Raji (cell line): ENCODE measurements around the gene DNAJC11.

Experiments
- POLR2A ChIP-seq: IDR thresholded peaks from 2 replicates; pipeline ENCODE4 v1.6.1; 2011; ENCODE audit warnings: low read depth, low read length, control low read depth; ENCODE audit not compliant: insufficient read depth

DNAJC11 gene

GRCh38 chr1:6703016-6703415 lies 1.4 kb upstream of the DNAJC11 start:
- no peak for TF ChIP-seq POLR2A

- TF ChIP-seq POLR2A = no peak
Measured at GRCh38 chr1:6700853-6701436, 671 bp downstream of the DNAJC11 start.

GRCh38 chr1:6695868-6696267 lies 5.7 kb downstream of the DNAJC11 start:
- TF ChIP-seq POLR2A = no peak

DNA sequence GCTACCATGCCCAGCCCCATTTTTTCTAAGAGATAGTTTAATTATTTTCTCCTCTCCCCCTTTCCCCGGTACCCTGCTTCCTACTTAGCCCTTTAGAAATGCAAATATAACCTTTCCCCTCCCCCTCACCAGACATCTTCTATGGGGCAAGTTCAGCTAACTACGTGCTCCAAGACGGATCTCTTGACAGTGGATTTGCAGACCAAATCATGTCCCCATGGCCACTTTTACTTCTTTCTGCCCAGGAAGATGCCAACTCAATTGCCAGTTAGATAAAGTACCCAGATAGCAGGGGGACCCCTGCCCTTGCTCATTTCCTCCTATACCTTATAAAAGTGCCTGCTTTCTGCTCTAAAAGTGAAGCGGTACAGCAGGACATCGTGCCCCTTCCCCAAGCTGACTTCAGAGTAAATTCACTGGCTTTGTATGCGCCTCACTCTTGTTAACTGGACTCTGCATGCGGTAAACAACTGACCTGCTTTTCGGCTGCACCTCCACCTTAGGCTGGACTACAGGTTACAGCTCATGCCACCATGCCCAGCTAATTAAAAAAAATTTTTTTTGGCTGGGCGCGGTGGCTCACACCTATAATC lies 7.4 kb downstream of the DNAJC11 start:
- TF ChIP-seq POLR2A = no peak

GRCh38 chr1:6692956-6693355 lies 8.7 kb downstream of the DNAJC11 start:
- no peak for TF ChIP-seq POLR2A

GRCh38 chr1:6691507-6691906 lies 10.1 kb downstream of the DNAJC11 start:
- TF ChIP-seq POLR2A = no peak

GRCh38 chr1:6690186-6690585 lies 11.4 kb downstream of the DNAJC11 start:
- no peak for TF ChIP-seq POLR2A

DNA sequence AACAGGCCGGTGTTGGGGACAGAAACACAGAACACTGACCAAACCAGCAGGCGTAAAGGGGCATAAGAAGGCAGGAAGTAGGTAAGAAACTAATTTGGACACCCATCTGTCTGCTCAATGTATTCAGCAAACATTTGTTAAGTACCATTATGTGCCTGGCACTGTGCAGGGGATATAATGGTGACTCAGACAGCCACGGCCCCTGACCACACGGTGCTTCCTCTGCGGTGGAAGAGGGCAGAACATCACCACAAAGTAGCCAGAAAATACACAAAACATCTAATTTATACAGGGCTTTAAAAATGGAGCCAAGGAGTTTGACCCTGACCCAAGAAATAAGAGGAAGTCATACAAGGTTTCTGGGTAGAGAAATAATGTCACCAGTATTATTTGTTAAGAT lies 12.9 kb downstream of the DNAJC11 start:
- TF ChIP-seq POLR2A = no peak

- no peak for TF ChIP-seq POLR2A
Measured at GRCh38 chr1:6688001-6688400, 13.6 kb downstream of the DNAJC11 start.

DNA sequence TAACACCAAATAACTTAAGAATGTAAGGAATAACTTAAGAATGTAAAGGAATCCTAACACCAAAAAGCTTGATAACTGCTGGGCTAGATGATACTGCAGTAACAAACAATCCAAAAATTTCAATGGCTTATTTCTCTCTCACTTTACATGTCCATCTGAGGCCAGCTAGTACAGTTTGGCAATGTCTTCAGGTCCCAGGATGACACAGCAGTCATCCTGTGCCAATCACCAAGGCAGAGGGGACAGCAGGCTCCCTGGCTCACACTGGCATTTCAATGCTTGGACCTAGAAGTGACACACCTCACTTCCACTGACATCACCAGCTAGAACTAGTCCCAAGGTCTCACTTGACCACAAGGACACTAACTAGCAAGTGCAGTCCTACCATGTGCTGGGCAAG lies 15.3 kb downstream of the DNAJC11 start:
- no peak for TF ChIP-seq POLR2A

GRCh38 chr1:6685381-6685780 lies 16.2 kb downstream of the DNAJC11 start:
- no peak for TF ChIP-seq POLR2A

- TF ChIP-seq POLR2A = no peak
Measured at GRCh38 chr1:6683434-6683833, 18.2 kb downstream of the DNAJC11 start.

DNA sequence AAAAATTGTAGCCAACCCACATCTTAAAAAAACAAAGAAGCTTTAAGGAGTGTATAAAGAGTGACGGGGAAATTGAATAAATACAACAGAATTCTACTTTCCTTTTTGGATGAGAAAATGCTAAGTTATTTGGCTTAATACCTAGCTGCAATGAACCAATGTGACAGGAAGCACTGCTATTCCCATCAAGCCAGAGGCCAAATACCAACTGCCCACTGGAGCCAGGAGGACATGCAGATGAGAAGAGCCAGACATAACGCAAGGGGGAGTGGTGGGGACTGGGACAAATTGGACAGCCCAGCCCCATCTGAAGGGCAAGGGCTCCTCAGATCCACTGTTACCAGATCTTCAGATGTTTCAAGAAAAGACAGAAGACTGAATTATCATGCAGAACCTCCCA lies 25.7 kb downstream of the DNAJC11 start:
- TF ChIP-seq POLR2A = no peak

GRCh38 chr1:6674771-6675170 lies 26.8 kb downstream of the DNAJC11 start:
- no peak for TF ChIP-seq POLR2A

DNA sequence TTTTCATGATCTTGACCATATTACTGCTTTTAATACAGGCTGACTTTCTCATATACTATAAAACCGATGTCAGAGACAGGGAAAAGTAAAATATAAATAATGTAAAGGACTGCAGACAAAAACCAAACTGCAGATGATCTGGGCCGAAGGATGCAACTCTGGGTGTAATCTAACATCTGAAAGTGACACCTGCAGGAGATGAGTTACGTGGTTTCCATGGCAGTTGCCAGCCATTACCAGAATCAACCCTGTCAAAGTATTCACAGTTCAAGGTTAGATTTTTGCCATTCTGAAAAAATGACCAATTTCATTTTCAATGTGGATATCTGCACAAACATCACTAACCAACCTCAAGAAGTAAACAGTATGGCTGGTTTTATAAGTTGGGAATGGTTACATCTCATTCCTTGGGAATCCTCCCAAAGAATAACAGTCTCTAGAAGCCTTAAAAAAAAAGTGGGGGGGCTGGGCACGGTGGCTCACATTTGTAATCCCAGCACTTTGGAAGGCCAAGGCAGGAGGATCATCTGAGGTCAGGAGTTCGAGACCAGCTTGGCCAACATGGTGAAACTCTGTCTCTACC lies 27.7 kb downstream of the DNAJC11 start:
- no peak for TF ChIP-seq POLR2A

- TF ChIP-seq POLR2A = no peak
Measured at GRCh38 chr1:6672558-6672957, 29.1 kb downstream of the DNAJC11 start.

DNA sequence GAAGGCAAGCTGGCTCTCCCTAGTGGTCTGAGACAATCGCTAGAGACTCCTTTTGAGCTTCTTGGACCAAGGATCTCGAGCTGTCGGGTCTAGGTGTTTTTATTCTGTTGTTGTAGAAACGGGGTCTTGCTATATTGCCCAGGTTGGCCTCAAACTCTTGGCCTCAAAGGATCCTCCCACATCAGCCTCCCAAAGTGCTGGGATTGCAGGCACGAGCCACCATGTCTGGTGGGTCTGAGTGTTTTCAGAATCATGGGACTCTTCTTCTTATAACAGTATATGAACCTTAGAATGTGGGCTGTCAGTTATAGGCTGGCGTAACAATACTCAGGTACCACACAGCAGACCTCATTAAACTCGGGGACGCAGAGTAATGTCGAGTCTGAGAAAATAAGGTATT lies 33.1 kb downstream of the DNAJC11 start:
- no peak for TF ChIP-seq POLR2A
